Lower lobe of right lung (tissue), 2 donors: ENCODE results near the gene PPP1R12A. TPM values are rescaled to one million over a fixed set of nuclear protein-coding genes. Genes with fewer than 3 reads are reported as not detected.

Source experiments
- ATAC-seq, 2 donors: fragments of 200-7000 bp; cut with Tn5 transposase; one replicate each; pipeline ENCODE4 v1.9.1; 2020 to 2022; ENCODE audit warnings: mild to moderate bottlenecking in 2 of 2, moderate library complexity in 2 of 2
- DNase-seq: peaks from one replicate; pipeline ENCODE4 v3.0.0-alpha.2; 2020
- H3K27ac ChIP-seq: fragments of 200-600 bp; one replicate; pipeline ENCODE4 v1.8.0; 2022
- H3K27me3 ChIP-seq: fragments of 200-600 bp; one replicate; pipeline ENCODE4 v1.8.0; 2022; ENCODE audit warnings: low read depth
- H3K36me3 ChIP-seq: fragments of 200-600 bp; one replicate; pipeline ENCODE4 v1.8.0; 2022; ENCODE audit warnings: mild to moderate bottlenecking
- H3K4me1 ChIP-seq: fragments of 200-600 bp; one replicate; pipeline ENCODE4 v1.8.0; 2022
- H3K4me3 ChIP-seq: fragments of 200-600 bp; one replicate; pipeline ENCODE4 v1.8.0; 2022; ENCODE audit warnings: mild to moderate bottlenecking
- H3K9me3 ChIP-seq: fragments of 200-600 bp; one replicate; pipeline ENCODE4 v1.8.0; 2022
- intact Hi-C: fragments of 100-400 bp; cut with DNase I; formaldehyde crosslinking; loops from one replicate; pipeline ENCODE4 v1.11.0; 2022
- total RNA-seq: library from RNA; stranded (reverse); fragmentation: NEBNext Ultra II Directional; extraction: Animal tissue kit (Norgen Biotek cat#: 25700); gene quantifications from one replicate; pipeline ENCODE4 v1.2.1, GENCODE V29; 2021
- TF ChIP-seq, protein P1 (sequence below): fragments of 200-600 bp; IDR thresholded peaks from one replicate; pipeline ENCODE4 v1.8.0; 2022; ENCODE audit warnings: antibody characterized with exemption, mild to moderate bottlenecking
- donor health status: DM: no; HTN: yes; CAD: no; lungs with severe emphysema.

PPP1R12A gene
- total RNA-seq, 1 donor from 2014 or later = 84.1 TPM

DNA sequence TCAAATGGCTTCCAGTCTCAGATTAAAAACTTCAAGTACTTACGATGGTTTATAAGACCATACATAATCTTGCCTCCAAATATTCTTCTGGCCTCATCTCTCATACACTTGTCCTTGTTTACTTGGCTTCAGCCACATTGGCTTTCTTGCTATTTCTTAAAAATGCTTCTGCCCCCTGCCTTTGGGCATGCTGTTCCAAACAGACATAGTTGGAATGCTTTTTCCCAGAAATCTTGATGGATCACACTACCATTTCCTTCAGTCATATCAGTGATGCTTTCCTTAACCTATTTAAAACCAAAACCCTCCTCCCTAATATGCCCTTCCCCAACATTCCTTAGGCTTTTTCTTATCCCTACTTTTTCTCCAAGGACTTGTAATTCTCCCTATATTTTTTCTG is 169.7 kb downstream of the PPP1R12A start:
- no peaks in the 10 kb centered on the region for H3K4me1 ChIP-seq
- TF ChIP-seq, protein P1, sequence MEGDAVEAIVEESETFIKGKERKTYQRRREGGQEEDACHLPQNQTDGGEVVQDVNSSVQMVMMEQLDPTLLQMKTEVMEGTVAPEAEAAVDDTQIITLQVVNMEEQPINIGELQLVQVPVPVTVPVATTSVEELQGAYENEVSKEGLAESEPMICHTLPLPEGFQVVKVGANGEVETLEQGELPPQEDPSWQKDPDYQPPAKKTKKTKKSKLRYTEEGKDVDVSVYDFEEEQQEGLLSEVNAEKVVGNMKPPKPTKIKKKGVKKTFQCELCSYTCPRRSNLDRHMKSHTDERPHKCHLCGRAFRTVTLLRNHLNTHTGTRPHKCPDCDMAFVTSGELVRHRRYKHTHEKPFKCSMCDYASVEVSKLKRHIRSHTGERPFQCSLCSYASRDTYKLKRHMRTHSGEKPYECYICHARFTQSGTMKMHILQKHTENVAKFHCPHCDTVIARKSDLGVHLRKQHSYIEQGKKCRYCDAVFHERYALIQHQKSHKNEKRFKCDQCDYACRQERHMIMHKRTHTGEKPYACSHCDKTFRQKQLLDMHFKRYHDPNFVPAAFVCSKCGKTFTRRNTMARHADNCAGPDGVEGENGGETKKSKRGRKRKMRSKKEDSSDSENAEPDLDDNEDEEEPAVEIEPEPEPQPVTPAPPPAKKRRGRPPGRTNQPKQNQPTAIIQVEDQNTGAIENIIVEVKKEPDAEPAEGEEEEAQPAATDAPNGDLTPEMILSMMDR = no peak
- no peaks in the 10 kb centered on the region for H3K36me3 ChIP-seq
- H3K9me3 ChIP-seq = no peaks in the 10 kb centered on the region
- H3K27me3 ChIP-seq = no peaks in the 10 kb centered on the region
- intact Hi-C loops = no loop called here
- no peak overlapping the region for H3K27ac ChIP-seq
- H3K4me3 ChIP-seq = no peak overlapping the region
- DNase-seq (no peak), ATAC-seq (peak in 1 of 2 donors; percentile 26)

DNA sequence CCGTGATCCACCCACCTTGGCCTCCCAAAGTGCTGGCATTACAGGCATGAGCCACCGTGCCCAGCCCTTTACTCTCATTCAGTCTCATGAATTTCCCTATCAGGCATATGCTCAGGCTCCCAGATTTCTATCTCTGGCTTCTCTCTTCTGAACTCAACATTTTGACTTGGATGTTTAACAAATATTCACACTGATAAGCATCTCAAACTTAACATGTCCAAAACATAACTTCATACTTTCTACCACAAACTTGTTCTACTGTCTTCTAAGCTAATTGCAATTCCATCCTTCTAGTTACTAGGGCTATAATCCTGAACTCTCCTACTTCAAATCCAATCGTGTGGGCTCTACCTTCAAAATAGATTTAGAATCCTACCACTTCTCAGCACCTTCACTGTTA is 170.3 kb downstream of the PPP1R12A start:
- Histone ChIP-seq H3K36me3 (no peaks in the 10 kb centered on the region), H3K27me3 (no peaks in the 10 kb centered on the region), H3K4me3 (no peak overlapping the region), H3K9me3 (no peaks in the 10 kb centered on the region), H3K4me1 (no peaks in the 10 kb centered on the region), H3K27ac (no peak overlapping the region)
- TF ChIP-seq, protein P1 = no peak
- ATAC-seq (no peak), DNase-seq (no peak)
- intact Hi-C loops = no loop called here

DNA sequence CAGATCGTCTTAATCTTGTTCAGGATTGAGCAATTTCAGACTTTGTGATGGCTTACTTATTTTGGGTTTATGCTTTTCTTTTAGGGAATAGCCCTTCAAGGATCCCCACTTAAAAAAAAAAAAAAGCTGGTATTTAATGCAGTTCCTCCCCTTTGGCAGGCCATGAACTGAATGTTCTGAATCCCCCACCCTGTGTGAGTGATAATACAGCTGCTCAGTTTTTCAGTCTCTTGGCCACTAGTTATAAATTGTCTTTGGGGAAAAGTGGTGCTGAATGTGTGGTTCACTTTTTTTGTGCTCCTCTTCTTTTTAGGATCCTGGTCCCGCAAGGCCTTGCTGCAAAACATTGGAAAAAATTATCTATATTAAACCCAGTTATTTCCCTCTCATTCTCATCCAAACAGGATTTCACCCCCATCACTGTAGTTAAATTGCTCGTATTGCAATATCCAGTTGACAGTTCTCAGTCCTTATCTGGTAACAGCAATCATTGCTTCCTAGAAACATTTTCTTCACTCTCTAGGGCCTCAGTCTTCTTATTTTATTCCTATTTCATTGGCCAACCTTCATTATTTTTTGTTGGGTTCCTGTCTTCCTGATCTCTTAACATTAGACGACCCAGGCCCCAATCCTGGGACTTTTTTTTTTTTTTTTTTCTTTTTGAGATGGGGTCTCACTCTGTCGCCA is 171.0 kb downstream of the PPP1R12A start:
- DNase-seq = no peak
- H3K4me1 ChIP-seq = no peaks in the 10 kb centered on the region
- intact Hi-C loops = no loop called here
- H3K4me3 ChIP-seq = no peak overlapping the region
- TF ChIP-seq, protein P1 = no peak
- H3K27me3 ChIP-seq = no peaks in the 10 kb centered on the region
- no peaks in the 10 kb centered on the region for H3K36me3 ChIP-seq
- ATAC-seq = no peak
- no peaks in the 10 kb centered on the region for H3K9me3 ChIP-seq
- no peak overlapping the region for H3K27ac ChIP-seq

DNA sequence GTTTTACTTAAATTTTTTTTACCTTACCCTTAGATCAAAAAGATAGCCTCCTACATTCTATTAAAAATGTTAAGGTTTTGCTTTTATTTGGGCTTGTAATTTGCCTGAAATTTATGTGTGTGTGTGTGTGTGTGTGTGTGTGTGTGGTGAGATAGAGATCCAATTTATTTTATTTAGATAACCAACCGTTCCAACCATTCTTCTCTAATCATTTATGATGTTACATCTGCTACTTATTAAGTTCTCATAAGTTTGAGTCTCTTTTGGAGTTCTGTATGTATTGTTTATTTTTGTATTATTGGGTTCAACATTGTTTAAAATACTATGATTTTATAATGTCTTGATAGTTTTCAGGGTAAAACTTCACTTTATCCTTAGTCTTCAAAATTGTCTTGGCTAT is 173.6 kb downstream of the PPP1R12A start:
- Histone ChIP-seq H3K27me3 (no peaks in the 10 kb centered on the region), H3K4me1 (no peaks in the 10 kb centered on the region), H3K4me3 (no peak overlapping the region), H3K36me3 (no peaks in the 10 kb centered on the region), H3K9me3 (peaks cover 7% of the 10 kb centered on the region), H3K27ac (no peak overlapping the region)
- intact Hi-C loops = no loop called here
- ATAC-seq = no peak
- TF ChIP-seq, protein P1 = no peak
- DNase-seq = no peak

DNA sequence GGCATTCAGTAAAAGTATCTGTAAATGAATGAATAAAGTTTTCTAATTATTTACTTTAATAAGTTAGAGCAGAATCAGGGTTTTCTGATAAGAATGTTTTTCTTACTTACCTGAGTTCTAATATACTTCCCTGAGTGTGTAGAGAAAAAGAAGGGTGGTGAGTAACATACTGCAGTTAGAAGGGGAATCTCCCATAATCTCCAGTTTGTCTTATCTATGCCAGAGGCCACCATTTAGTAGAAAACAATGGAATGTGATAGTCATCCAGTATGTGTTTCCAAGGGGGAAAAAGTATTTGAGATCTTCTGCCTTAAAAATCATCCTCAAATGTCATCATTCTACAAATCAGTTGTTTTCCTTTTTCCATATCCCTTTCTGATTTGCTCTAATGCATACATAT is 187.6 kb downstream of the PPP1R12A start:
- DNase-seq (no peak), ATAC-seq (no peak)
- TF ChIP-seq, protein P1 = no peak
- H3K27ac ChIP-seq = no peak overlapping the region
- no peaks in the 10 kb centered on the region for H3K9me3 ChIP-seq
- no peaks in the 10 kb centered on the region for H3K36me3 ChIP-seq
- no peak overlapping the region for H3K4me3 ChIP-seq
- intact Hi-C loops = no loop called here
- no peaks in the 10 kb centered on the region for H3K4me1 ChIP-seq
- H3K27me3 ChIP-seq = no peaks in the 10 kb centered on the region
